ENCODE measurements around the gene OPHN1.

- TF ChIP-seq POLR2A (IDR thresholded peaks at IDR 0.05): no peak
- TF ChIP-seq CTCF (IDR thresholded peaks at IDR 0.05): no peak
- TF ChIP-seq POLR2AphosphoS5 (IDR thresholded peaks at IDR 0.05): no peak
These were observed 6.0 kb upstream of the OPHN1 start for GRCh38 chrX:68439341-68439740.

All from upper lobe of left lung (tissue), 4 donors.